Suprapubic skin (tissue), 4 donors: ENCODE data around the gene NDUFV1. TPM values are rescaled to one million over a fixed set of nuclear protein-coding genes. Genes with fewer than 3 reads are reported as not detected.
A peak's percentile ranks its signal among the peaks of the same experiment; 100 is the strongest.

Source experiments
- DNase-seq, 2 donors: peaks; one replicate each; pipeline ENCODE4 v3.0.0-alpha.2; 2019; ENCODE audit warnings: low spot score in 2 of 2
- H3K27ac ChIP-seq: fragments of 200-600 bp; sonication (generic); one replicate; pipeline ENCODE4 v1.5.1; 2019
- H3K27me3 ChIP-seq: fragments of 200-600 bp; sonication (generic); one replicate; pipeline ENCODE4 v1.5.1; 2019
- H3K36me3 ChIP-seq: fragments of 200-600 bp; sonication (generic); one replicate; pipeline ENCODE4 v1.5.1; 2019
- H3K4me1 ChIP-seq: fragments of 200-600 bp; sonication (generic); one replicate; pipeline ENCODE4 v1.5.1; 2019
- H3K4me3 ChIP-seq: fragments of 200-600 bp; sonication (generic); one replicate; pipeline ENCODE4 v1.5.1; 2019; ENCODE audit warnings: mild to moderate bottlenecking
- H3K9me3 ChIP-seq: fragments of 200-600 bp; sonication (generic); one replicate; pipeline ENCODE4 v1.5.1; 2019
- EP300 ChIP-seq: sonication (generic); formaldehyde crosslinking; IDR thresholded peaks from one replicate; pipeline ENCODE4 v1.6.1; 2017; ENCODE audit warnings: antibody characterized with exemption
- POLR2A ChIP-seq, 2 donors: fragments of 450-650 bp; IDR thresholded peaks; one replicate each; pipeline ENCODE4 v1.6.1; 2017; ENCODE audit warnings: antibody characterized with exemption in 2 of 2, mild to moderate bottlenecking in 2 of 2, moderate library complexity in 2 of 2
- POLR2AphosphoS5 ChIP-seq, 3 donors: sonication (generic); formaldehyde crosslinking; IDR thresholded peaks; one replicate each; pipeline ENCODE4 v1.6.1; 2017; ENCODE audit warnings: antibody characterized with exemption in 3 of 3
- WGBS: methylation state at CpG from one replicate; pipeline ENCODE4 v1.1.5; 2018; 5-methylcytosine and 5-hydroxymethylcytosine counted together
- total RNA-seq, 4 donors: library from RNA; depleted of rRNA; stranded (reverse); fragments of >200 nt; gene quantifications; one replicate each; pipeline ENCODE4 v1.1.0, GENCODE V29; 2016
- TF ChIP-seq, protein P1 (sequence below), 2 donors: fragments of 200-600 bp in 1 of 2; fragments of 450-650 bp in 1 of 2; sonication (generic) in 1 of 2; IDR thresholded peaks; one replicate each; pipeline ENCODE4 v1.5.1; 2016 to 2019; ENCODE audit warnings: antibody characterized with exemption in 2 of 2, mild to moderate bottlenecking in 1 of 2, moderate library complexity in 1 of 2

Gene NDUFV1
- total RNA-seq, 4 donors from 2014 or later: 200 to 361 (median 275) TPM

GRCh38 chr11:67632982-67633755, 26.4 kb downstream of the NDUFV1 start:
- WGBS: 93% methylated on average over 29 of the region's 30 CpGs
- Histone ChIP-seq H3K9me3 (no peaks in the 10 kb centered on the region), H3K36me3 (no peaks in the 10 kb centered on the region), H3K27ac (no peak overlapping the region), H3K27me3 (no peaks in the 10 kb centered on the region), H3K4me1 (peaks cover 24% of the 10 kb centered on the region), H3K4me3 (no peak overlapping the region)
- TF ChIP-seq POLR2AphosphoS5 (IDR thresholded peaks at IDR 0.05): no peak
- TF ChIP-seq, protein P1, sequence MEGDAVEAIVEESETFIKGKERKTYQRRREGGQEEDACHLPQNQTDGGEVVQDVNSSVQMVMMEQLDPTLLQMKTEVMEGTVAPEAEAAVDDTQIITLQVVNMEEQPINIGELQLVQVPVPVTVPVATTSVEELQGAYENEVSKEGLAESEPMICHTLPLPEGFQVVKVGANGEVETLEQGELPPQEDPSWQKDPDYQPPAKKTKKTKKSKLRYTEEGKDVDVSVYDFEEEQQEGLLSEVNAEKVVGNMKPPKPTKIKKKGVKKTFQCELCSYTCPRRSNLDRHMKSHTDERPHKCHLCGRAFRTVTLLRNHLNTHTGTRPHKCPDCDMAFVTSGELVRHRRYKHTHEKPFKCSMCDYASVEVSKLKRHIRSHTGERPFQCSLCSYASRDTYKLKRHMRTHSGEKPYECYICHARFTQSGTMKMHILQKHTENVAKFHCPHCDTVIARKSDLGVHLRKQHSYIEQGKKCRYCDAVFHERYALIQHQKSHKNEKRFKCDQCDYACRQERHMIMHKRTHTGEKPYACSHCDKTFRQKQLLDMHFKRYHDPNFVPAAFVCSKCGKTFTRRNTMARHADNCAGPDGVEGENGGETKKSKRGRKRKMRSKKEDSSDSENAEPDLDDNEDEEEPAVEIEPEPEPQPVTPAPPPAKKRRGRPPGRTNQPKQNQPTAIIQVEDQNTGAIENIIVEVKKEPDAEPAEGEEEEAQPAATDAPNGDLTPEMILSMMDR (IDR thresholded peaks at IDR 0.05): no peak
- TF ChIP-seq POLR2A (IDR thresholded peaks at IDR 0.05): no peak
- TF ChIP-seq EP300: no peak
- peak; percentile 57 to 74 for DNase-seq

DNA sequence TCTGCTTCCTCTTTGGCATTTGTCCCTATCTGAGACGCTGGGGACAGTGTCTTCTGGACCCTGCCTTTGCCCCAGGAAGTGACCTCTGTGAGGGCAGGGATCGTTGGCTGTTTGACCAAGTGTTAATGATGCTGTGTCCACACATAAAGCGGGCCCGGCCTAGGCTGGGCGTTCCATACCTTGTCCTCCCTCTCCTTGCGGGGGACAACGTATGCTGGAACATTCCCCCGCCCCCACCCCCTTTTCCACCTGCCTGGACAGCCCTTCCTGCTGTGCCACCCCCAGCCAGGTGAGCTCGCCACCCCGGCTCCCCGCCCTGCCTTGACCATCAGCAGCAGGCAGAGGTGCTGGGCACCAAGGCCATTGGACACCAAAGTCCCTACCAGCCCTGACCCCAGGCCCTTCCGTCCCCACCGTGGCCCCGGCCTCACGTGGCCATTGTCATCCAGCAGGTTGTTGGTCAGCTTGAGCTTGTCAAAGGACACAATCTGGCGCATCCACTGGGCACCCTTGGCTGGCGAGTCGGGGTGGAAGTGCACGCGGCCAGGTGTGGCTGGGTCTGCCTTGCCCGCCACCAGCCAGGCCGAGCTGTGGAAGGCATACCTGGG, 27.1 kb downstream of the NDUFV1 start:
- Histone ChIP-seq H3K27me3 (peaks cover 2% of the 10 kb centered on the region), H3K4me1 (peaks cover 17% of the 10 kb centered on the region)
- DNase-seq: peak; percentile 53 to 80

GRCh38 chr11:67634366-67635230, 27.9 kb downstream of the NDUFV1 start:
- Histone ChIP-seq H3K4me1 (peaks cover 10% of the 10 kb centered on the region), H3K9me3 (no peaks in the 10 kb centered on the region), H3K27ac (no peak overlapping the region), H3K4me3 (no peak overlapping the region), H3K36me3 (no peaks in the 10 kb centered on the region), H3K27me3 (peaks cover 10% of the 10 kb centered on the region)
- TF ChIP-seq EP300: no peak
- no peak for TF ChIP-seq POLR2A (IDR thresholded peaks at IDR 0.05)
- no peak for TF ChIP-seq POLR2AphosphoS5 (IDR thresholded peaks at IDR 0.05)
- TF ChIP-seq, protein P1 (IDR thresholded peaks at IDR 0.05): no peak
- DNase-seq: peak in 1 of 2 donors; percentile 54
- WGBS: 84% methylated on average over 12 of the region's 20 CpGs

More for the DNA sequence above, 27.1 kb downstream of the NDUFV1 start:
- WGBS: 82% methylated on average over 14 of the region's 22 CpGs
- Histone ChIP-seq H3K9me3 (no peaks in the 10 kb centered on the region), H3K36me3 (no peaks in the 10 kb centered on the region), H3K27ac (no peak overlapping the region), H3K4me3 (no peak overlapping the region)
- TF ChIP-seq, protein P1 (IDR thresholded peaks at IDR 0.05): no peak
- TF ChIP-seq POLR2AphosphoS5 (IDR thresholded peaks at IDR 0.05) (no peak), POLR2A (IDR thresholded peaks at IDR 0.05) (no peak), EP300 (no peak)

- H3K27ac ChIP-seq: no peak overlapping the region
- H3K27me3 ChIP-seq: peaks cover 15% of the 10 kb centered on the region
- no peaks in the 10 kb centered on the region for H3K9me3 ChIP-seq
- WGBS: 82% methylated on average over 4 of the region's 4 CpGs
- DNase-seq: peak in 1 of 2 donors; percentile 29
- H3K36me3 ChIP-seq: no peaks in the 10 kb centered on the region
- no peak overlapping the region for H3K4me3 ChIP-seq
- H3K4me1 ChIP-seq: peaks cover 14% of the 10 kb centered on the region
- TF ChIP-seq POLR2A (IDR thresholded peaks at IDR 0.05) (no peak), EP300 (no peak), POLR2AphosphoS5 (IDR thresholded peaks at IDR 0.05) (no peak)
- TF ChIP-seq, protein P1 (IDR thresholded peaks at IDR 0.05): no peak
Observed at GRCh38 chr11:67635231-67635521, 28.4 kb downstream of the NDUFV1 start.
